ENCODE measurements around the gene MBP.

Gene MBP

GRCh38 chr18:77068321-77069312 is 64.0 kb downstream of the MBP start:
- H3K9me3 ChIP-seq (ENCODE audit: low read depth, low read length) = no peaks in the 10 kb centered on the region
- no peaks in the 10 kb centered on the region for H3K36me3 ChIP-seq (ENCODE audit: insufficient read depth, low read length)
- H3K9ac ChIP-seq (ENCODE audit: insufficient read length) = no peak overlapping the region
- DNase-seq (ENCODE audit: low read depth, low spot score) = no peak
- H3K27ac ChIP-seq = no peak overlapping the region
- TF ChIP-seq FOXP2 (optimal IDR thresholded peaks at IDR 0.05; ENCODE audit: control extremely low read depth, extremely low read length, insufficient read depth) = no peak
- no peak for TF ChIP-seq POLR2AphosphoS5 (IDR thresholded peaks at IDR 0.05; ENCODE audit: borderline replicate concordance, low read depth, low read length)
- TF ChIP-seq EZH2 (IDR thresholded peaks at IDR 0.05) = no peak
- no peak overlapping the region for H3K4me3 ChIP-seq

- Histone ChIP-seq H3K4me3 (no peak overlapping the region), H3K27ac (no peak overlapping the region), H3K9ac (ENCODE audit: insufficient read length) (no peak overlapping the region), H3K36me3 (ENCODE audit: insufficient read depth, low read length) (no peaks in the 10 kb centered on the region), H3K9me3 (ENCODE audit: low read depth, low read length) (no peaks in the 10 kb centered on the region)
- DNase-seq (ENCODE audit: low read depth, low spot score) = no peak
- no peak for TF ChIP-seq FOXP2 (optimal IDR thresholded peaks at IDR 0.05; ENCODE audit: control extremely low read depth, extremely low read length, insufficient read depth)
- no peak for TF ChIP-seq EZH2 (IDR thresholded peaks at IDR 0.05)
- TF ChIP-seq POLR2AphosphoS5 (IDR thresholded peaks at IDR 0.05; ENCODE audit: borderline replicate concordance, low read depth, low read length) = no peak
Measured at GRCh38 chr18:77067291-77068061, 65.1 kb downstream of the MBP start.

GRCh38 chr18:77066689-77067088 is 65.9 kb downstream of the MBP start:
- Histone ChIP-seq H3K27ac (no peak overlapping the region), H3K9ac (ENCODE audit: insufficient read length) (no peak overlapping the region), H3K4me3 (no peak overlapping the region), H3K9me3 (ENCODE audit: low read depth, low read length) (no peaks in the 10 kb centered on the region), H3K36me3 (ENCODE audit: insufficient read depth, low read length) (no peaks in the 10 kb centered on the region)
- no peak for DNase-seq (ENCODE audit: low read depth, low spot score)
- TF ChIP-seq EZH2 (IDR thresholded peaks at IDR 0.05) = no peak
- TF ChIP-seq FOXP2 (optimal IDR thresholded peaks at IDR 0.05; ENCODE audit: control extremely low read depth, extremely low read length, insufficient read depth) = no peak
- no peak for TF ChIP-seq POLR2AphosphoS5 (IDR thresholded peaks at IDR 0.05; ENCODE audit: borderline replicate concordance, low read depth, low read length)

GRCh38 chr18:77066101-77066500 is 66.5 kb downstream of the MBP start:
- H3K9ac ChIP-seq (ENCODE audit: insufficient read length) = no peak overlapping the region
- TF ChIP-seq POLR2AphosphoS5 (IDR thresholded peaks at IDR 0.05; ENCODE audit: borderline replicate concordance, low read depth, low read length) (no peak), EZH2 (IDR thresholded peaks at IDR 0.05) (no peak), FOXP2 (optimal IDR thresholded peaks at IDR 0.05; ENCODE audit: control extremely low read depth, extremely low read length, insufficient read depth) (no peak)

GRCh38 chr18:77065221-77065981 is 67.2 kb downstream of the MBP start:
- Histone ChIP-seq H3K4me3 (no peak overlapping the region), H3K9me3 (ENCODE audit: low read depth, low read length) (no peaks in the 10 kb centered on the region), H3K27ac (no peak overlapping the region), H3K9ac (ENCODE audit: insufficient read length) (no peak overlapping the region), H3K36me3 (ENCODE audit: insufficient read depth, low read length) (no peaks in the 10 kb centered on the region)
- no peak for TF ChIP-seq POLR2AphosphoS5 (IDR thresholded peaks at IDR 0.05; ENCODE audit: borderline replicate concordance, low read depth, low read length)
- TF ChIP-seq FOXP2 (optimal IDR thresholded peaks at IDR 0.05; ENCODE audit: control extremely low read depth, extremely low read length, insufficient read depth) = no peak
- no peak for TF ChIP-seq EZH2 (IDR thresholded peaks at IDR 0.05)
- DNase-seq (ENCODE audit: low read depth, low spot score) = no peak

More at GRCh38 chr18:77066101-77066500, 66.5 kb downstream of the MBP start:
- DNase-seq (ENCODE audit: low read depth, low spot score) = no peak
- H3K9me3 ChIP-seq (ENCODE audit: low read depth, low read length) = no peaks in the 10 kb centered on the region
- no peak overlapping the region for H3K4me3 ChIP-seq
- no peaks in the 10 kb centered on the region for H3K36me3 ChIP-seq (ENCODE audit: insufficient read depth, low read length)
- no peak overlapping the region for H3K27ac ChIP-seq

- Histone ChIP-seq H3K9ac (ENCODE audit: insufficient read length) (no peak overlapping the region), H3K4me3 (no peak overlapping the region), H3K27ac (no peak overlapping the region), H3K9me3 (ENCODE audit: low read depth, low read length) (no peaks in the 10 kb centered on the region), H3K36me3 (ENCODE audit: insufficient read depth, low read length) (no peaks in the 10 kb centered on the region)
- DNase-seq (ENCODE audit: low read depth, low spot score) = no peak
- TF ChIP-seq FOXP2 (optimal IDR thresholded peaks at IDR 0.05; ENCODE audit: control extremely low read depth, extremely low read length, insufficient read depth) (no peak), POLR2AphosphoS5 (IDR thresholded peaks at IDR 0.05; ENCODE audit: borderline replicate concordance, low read depth, low read length) (no peak), EZH2 (IDR thresholded peaks at IDR 0.05) (no peak)
Measured at GRCh38 chr18:77063260-77063659, 69.3 kb downstream of the MBP start.

- no peaks in the 10 kb centered on the region for H3K9me3 ChIP-seq (ENCODE audit: low read depth, low read length)
- no peak overlapping the region for H3K9ac ChIP-seq (ENCODE audit: insufficient read length)
- no peaks in the 10 kb centered on the region for H3K36me3 ChIP-seq (ENCODE audit: insufficient read depth, low read length)
- H3K27ac ChIP-seq = no peak overlapping the region
- no peak overlapping the region for H3K4me3 ChIP-seq
- no peak for DNase-seq (ENCODE audit: low read depth, low spot score)
- TF ChIP-seq POLR2AphosphoS5 (IDR thresholded peaks at IDR 0.05; ENCODE audit: borderline replicate concordance, low read depth, low read length) = no peak
- TF ChIP-seq EZH2 (IDR thresholded peaks at IDR 0.05) = no peak
- no peak for TF ChIP-seq FOXP2 (optimal IDR thresholded peaks at IDR 0.05; ENCODE audit: control extremely low read depth, extremely low read length, insufficient read depth)
Measured at GRCh38 chr18:77062518-77063003, 70.0 kb downstream of the MBP start.
